NCI-H1436 treated with DMSO at 0.1 percent for 48 hours (cell line): Measurements from ENCODE around the gene ARL14EPL.

Experiments used
- DNase-seq: peaks from one replicate; lab custom pipeline; 2025; lab: John Stamatoyannopoulos, UW

ARL14EPL gene

DNA sequence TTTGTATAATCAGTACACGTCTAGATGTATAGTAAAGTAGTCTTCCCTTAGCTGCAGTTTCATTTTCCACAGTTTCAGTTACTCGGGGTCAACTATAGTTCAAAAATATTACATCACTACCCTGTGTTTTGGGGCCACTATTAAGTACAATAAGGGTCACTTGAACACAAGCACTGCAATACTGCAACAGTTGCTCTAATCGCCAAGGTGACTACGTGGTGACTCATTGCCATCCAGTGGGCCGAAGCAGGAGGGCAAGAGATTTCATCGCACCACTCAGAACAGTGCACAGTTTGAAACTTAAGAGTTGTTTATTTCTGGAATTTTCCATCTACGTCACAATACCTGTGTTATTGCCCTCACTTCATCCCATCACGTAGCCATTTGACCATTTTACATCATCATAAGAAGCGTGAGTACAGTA, at the start of gene ARL14EPL:
Gene ARL14EPL (plus strand): TSS at position 379 of the 424 bp plus-strand sequence. CDS start 18,994 bp downstream, outside the sequence.
- no peak for DNase-seq

DNA sequence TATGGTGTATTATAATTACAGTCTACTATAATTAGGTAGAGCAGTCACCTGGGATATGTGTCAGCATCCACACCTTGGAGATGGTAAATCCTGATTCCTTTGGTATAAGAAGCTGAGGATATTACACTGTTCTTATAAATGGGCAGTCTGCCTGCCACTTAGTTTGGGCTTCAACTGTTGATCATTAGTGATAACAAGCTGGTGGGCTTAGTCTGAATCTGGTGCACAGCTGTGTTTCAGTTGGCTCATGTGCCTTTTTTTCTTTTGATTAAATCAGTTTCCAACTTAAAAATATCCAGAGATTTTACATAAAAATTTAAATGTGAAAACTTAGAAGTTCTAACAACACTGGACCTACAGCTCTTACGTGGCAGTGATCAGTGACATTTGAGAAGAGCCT, 48.8 kb upstream of the ARL14EPL start:
- DNase-seq = no peak

DNA sequence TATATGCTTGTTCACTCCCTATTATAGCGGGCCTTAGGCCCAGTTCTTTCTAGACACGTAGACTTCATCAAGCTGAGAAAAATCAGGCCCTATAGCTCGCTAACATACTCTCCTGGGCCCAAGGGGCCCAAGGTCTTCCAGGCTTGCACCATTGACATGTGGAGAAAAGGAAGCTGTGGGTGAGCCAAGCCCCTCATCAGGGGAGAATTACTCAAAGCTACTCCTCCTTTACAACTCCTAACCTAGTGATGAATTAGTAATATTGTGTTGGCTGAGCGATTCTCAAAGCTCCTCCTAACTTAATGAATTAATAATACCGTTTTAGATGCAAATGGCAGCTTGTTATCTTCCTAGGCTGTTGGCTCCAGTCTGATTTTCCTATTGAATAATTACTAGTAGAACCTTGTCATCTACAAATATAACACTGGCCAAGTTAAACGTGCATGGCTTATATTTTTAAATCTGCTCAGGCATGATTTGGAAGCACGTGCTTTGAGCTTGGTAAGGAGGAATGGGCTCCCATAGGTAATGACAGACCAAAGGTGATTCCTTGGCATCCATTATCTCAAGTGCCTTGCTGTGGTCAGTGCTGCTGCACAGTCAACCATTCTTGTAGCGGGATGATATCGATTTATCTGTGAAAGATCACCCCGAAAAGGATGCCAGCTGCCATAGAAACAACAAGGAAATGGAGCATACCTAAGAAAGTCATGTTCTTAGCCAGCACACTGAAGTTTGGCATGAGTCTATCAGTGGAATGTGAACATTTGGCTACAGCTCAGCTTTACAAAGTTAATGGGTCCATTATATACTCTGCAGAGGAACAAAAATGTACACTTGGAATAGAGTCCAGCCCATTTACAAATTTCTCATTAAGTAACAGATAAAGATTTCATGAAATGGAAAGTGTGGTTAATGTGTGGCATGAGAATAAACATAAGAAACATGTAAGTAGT, 46.2 kb upstream of the ARL14EPL start:
- no peak for DNase-seq

DNA sequence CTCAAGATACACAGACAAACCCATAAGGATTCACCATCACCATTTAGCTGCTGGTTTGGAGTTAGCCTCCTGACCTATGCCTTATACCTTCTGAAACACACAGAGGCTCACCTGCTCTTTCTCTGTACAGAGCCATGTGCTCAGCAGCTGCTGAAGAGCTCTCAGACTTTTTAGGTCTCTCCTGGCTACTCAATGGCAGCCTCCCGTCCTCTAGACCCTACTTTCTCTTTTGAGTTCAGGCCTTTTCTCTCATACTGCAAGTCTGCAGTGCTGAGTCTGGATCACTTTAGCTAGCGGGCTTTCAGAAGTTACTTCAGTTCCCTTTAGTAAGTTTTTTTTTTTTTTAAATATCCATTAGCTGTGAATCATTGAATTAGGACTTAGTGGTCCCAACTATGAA, 44.3 kb upstream of the ARL14EPL start:
- no peak for DNase-seq

DNA sequence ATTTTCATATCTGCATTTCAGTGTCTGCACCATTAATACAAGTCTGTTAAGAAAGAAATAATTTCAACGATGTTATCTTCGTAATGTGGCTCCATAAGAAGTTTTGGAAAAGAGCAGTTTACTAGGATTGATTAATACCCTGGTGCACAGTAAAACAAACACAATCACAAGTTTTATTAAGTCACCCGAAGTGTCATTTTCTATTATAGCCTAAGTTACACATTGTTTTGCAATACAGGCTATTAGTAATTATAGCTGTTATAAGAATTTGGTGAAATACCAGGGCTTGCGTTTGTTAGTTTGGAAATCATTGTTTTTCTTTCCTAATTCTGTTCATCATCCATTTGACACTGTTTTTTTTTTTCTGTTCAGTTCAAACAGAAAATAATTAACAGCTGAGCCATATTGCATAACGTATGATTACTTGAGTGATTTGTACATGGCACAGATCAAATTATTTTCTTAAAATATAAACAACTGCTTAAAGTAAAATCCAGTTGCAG, 39.4 kb upstream of the ARL14EPL start:
- no peak for DNase-seq

DNA sequence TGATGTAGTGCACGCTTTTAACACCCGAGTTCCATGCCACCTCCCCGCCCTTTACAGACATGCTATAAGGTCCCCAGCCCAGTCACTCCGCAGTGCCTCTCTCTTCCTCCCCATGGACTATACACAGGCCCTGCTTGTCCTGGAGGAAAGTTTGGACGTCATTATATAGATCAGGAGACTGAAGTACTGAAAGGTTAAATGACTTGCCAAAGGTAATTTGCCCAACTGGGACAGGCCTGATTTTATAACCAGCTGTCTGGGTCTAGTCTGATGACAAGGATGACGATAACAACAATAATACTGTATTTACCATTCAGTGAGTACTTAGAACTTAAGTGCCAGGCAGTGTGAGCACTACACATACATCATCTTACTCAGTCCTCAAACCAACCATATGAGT, 36.9 kb upstream of the ARL14EPL start:
- no peak for DNase-seq

DNA sequence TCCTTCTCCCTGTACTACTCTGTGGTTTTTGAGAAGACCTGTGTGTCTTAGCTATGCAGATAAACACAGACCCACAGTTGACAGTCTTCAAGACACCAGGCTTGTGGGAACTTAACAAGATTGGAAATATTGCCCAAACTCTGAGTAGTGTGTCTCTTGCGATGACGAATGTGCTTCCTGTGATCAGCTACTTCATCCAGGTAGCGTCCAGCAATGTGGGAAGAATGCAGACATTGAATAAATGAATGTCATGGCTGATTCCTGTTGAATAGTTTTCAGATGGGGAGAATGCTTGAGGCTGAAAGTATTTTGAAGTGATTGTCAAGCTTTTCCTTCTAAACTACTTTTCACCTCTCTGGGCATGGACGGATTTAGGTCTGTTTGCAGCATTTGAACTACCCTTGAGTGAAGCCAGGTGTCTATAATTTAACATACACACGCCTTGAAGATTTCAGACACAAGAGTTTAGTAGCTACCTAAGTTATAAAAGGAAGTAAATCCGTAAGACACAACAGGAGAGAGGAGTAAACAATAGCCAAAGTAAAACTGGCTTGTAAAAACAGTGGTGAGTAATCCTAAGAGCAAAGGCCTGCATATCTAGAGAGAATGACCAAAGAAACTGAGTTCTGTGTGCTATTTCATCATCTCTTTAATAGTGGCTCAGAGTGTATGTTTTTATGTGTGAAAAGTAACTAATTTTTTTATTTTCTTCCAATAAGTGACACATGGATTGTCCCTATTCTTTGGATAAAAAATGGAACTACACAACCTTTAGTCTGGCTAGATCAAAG, 30.0 kb upstream of the ARL14EPL start:
- DNase-seq = no peak

DNA sequence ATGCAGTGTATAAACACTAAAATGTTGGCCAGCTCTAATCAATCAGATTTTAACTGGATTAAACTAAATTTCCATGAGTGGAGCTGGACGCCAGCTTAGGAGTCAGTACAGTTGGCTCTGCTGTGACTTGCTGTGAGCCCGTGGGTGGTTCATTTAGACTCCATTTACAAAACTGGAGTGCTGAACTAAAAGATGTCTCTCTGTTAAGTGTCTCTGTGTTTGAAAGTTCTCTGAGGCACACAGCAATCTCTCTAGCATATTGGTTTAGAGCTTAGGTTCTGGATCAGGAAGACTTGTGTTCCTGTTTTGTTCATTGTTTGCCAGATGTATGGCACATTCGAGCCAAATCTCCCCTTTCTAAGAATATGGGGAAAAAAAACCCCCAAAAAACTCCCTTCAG, 28.0 kb upstream of the ARL14EPL start:
- DNase-seq = no peak

DNA sequence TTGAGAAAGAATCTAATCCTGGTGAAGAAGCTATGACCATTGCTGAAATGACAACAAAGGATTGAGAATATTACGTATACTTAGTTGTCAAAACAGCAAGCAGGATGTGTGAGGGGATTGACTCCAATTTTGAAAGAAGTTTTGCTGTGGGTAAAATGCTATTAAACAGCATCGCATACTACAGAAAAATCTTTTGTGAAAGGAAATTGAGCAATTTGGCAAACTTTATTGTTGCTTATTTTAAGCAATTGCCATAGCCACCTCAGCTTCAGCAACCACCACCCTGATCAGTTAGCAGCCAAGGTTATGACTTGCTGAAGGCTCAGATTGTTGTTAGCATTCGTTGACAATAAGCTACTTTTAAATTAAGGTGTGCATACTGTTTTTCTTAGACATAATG, 22.5 kb upstream of the ARL14EPL start:
- DNase-seq = no peak

DNA sequence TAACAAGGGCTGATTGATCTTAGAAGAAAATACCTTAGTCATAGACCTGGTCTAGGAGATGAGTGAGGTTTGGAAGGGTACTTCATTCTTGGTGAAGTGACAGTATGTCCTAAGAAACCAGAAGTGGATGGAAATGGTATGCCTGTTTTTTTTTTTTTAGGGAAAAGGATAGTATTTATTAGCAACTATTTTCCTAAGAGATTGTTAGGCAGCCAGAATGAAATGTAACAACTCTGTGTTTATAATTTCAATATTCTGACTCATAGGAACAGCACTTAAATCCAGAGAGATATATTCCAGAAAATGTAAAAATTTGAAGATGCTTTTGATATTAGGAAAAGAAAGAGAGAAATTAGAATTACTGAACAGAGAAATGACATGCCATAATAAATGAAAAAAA, 21.2 kb upstream of the ARL14EPL start:
- no peak for DNase-seq

DNA sequence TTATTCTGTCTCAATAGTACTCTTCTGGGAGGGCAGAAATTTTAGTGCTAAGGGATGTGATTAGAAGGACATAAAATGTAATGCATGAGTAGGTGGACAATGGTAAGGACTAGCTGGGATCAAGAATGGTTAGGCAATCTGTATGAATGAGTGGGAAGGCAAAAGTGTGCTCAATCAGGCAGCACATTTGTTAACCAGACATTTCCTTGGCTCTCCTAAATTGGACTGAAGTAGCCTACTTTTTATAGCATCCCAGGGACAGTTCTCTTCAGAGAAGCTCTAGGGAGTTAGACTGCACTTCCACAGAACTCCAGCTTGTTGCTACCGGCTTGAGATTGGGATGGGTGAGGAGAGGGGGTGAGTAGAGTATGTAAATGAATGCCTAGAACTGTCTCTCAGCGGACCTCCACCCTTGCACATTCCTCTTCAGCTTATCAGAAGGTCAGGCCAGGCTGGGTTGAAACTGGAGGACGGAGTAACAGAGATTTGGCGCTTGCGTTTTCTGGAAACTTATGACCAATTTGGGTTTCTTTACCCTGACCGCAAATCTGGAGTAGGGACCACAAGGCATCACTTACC, 19.0 kb upstream of the ARL14EPL start:
- DNase-seq = no peak

DNA sequence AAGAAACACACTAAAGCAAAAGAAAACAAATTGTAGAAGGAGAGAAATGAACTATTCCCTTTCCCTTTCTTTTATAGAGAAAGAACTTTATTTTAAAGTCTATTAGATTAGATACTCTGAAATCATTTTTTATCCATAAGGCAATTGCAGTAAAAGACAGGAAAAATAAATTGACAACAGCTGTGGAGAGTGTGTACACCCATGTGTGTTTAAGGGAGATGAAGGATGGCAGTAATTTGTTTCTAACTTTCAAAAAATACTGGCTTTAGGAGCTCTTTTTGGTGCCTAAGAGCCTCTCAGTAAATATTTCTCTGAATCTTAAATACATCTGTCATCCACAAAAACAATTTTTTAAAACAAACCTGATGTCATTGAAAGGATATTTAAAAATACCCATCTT, 18.3 kb upstream of the ARL14EPL start:
- DNase-seq = no peak

DNA sequence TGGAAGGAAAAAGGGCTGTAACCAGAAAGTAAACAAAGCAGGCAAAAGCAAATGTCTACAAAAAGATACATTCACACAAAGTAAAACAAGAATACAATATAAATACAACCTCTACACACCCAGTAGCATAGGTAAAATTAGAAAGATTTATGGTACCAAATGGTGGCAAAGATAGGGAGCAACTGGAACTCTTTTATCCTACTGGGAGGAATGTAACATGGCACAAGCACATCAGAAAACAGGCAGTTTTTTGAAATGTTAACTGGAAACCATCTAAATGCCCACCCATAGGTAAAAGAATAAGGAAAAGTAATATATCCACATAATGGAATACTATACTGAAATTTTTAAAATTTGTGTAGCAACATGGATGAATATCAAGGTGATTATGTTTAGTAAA, 8.7 kb upstream of the ARL14EPL start:
- no peak for DNase-seq

DNA sequence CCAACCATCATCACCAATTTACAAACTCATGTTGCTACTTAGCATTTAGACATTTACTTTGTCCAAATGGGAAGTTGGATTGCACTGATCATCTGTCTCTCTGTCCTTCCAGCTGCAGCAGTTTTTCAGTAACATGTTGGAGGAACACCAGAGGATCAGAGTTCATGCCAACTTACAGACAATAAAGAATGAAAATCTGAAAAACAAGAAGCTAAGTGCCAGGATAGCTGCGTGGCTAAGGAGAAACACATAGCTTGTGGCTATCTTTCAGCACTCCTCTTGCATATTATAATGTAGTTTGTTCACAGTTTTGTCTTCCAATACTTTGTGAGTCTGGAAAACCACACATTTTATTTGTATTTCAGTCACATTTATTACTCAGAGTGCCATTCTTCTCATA, 6.4 kb upstream of the ARL14EPL start:
- no peak for DNase-seq

DNA sequence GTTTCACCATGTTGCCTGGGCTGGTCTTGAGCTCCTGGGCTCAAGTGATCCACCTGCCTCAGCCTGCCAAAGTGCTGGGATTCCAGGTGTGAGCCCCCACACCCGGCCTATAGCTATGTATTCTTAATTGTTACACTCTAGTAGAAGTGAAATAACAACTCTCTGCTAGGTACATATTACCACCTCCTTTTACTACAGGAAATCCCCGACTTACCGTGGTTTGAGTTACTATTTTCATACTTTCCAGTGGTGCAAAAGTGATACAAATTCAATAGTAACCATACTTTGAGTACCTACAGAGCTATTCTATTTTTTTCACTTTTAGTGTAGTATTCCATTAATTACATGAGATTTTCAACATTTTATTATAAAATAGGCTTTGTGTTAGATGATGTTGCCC, 719 bp downstream of the ARL14EPL start:
- no peak for DNase-seq

DNA sequence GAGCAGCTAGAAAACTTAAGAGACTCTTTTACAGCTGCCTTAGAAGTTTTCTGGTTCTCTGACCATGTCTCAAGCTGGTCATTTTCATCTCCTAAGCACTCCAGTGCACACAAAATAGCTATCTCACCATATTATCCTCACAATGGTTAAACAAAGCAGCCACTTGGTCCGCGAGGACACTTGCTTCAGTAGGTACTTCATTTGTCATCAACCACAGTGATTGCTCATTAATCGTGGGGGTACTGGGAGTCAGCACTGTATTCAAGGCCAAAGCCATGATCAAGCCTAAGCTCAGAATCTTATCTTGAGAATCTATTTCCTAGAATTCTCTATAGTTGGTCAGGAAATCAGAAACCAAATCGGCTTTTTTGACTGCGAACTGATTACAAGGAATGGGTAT, 2.9 kb downstream of the ARL14EPL start:
- no peak for DNase-seq

DNA sequence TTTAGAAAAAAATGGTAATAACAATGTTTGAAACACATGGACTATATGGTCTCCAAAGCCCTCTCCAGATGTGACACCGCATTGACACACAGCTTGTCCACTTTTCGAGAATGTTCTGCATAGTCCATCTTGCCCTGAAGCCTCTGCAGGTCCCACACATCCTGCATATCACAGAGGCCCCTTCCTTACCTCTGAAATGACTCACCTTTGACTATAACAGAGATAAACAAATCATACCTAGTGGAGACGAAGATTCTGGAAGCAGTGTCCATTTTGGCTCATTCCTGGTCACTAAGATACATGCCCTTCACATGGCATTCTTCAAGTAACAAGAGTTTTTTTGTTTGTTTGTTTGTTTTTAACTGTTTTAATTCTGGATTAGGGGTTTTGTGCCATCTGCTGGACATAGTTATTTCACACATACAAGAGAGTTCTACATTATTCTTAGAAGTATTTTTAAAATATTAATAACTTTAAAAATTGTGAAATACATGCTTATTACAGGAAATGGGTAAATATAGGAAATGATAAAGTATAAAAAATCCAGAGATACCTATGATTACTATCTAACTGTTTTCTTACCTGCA, 5.1 kb downstream of the ARL14EPL start:
- no peak for DNase-seq

DNA sequence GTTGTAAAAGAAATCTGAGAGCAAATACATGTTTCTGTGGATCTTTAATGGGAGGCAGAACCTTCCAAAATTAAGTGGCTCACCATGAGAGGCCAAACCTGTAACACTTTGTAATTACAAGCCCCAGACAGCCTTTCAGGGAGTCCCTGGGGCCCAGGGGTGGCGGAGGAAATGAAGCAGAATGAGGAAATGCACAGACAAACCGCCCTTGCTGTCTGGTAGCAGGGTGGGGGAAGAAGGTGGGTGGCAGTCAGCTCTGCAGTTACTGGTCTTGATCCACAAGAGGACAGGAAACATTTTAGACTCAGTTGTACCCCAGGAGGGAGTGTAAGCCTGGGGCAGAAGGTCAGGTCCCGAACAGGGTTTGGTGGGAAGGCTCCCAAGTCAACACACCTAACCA, 6.5 kb downstream of the ARL14EPL start:
- no peak for DNase-seq

DNA sequence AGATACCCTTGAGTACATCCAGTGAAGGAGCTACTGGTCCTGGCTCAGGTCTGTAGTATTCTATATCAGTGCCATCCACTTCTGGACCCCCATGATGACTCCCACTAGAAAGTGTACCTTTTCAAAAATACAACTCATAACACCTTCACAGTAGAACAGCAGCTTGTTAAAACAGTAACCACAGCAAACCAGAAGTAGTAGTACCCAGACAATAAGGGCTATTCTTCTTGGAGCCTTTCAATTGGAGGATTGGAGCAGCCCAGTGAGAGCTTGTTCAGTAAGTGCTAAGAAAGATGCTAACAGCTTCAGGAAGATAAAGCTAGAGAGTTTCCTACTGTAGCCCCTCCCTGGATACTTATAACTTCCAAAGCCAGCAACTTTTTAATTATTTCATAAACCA, 10.1 kb downstream of the ARL14EPL start:
- no peak for DNase-seq

DNA sequence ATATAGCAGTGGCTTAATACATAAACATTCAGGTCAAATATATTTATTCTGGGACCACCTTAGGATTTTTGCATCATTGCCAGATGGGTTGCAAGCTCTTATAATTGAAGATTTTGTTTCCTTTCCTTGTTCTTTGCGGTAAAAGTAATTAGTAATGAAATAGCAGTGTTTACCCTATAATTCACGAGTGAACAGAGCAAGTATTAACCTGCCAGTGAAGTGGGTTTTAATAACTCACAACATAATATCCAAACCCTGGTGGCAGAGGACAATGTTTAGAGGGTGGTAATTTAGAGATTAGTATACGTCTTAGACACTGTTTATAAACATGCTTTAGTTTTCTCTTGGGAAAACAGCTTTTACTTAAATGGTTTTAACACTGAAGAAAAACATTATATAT, 11.8 kb downstream of the ARL14EPL start:
- no peak for DNase-seq

DNA sequence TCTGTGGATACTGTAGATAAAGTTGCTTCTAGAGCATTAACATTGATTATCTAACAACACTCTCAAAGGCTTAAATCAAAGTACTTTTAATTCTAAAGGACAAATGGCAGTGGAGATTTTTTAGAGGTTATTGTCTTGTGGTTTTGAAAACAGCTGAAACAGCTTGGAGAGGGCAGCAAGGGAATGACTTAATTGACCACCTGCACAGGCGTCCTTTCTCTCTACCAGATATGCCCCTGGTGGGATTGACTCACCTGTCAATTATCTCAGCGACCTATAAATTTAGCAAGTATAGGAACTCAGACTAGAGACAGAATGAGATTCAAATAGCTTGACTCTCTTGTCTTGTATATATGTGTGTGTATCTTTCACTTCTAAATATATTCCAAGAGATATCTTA, 13.5 kb downstream of the ARL14EPL start:
- no peak for DNase-seq

DNA sequence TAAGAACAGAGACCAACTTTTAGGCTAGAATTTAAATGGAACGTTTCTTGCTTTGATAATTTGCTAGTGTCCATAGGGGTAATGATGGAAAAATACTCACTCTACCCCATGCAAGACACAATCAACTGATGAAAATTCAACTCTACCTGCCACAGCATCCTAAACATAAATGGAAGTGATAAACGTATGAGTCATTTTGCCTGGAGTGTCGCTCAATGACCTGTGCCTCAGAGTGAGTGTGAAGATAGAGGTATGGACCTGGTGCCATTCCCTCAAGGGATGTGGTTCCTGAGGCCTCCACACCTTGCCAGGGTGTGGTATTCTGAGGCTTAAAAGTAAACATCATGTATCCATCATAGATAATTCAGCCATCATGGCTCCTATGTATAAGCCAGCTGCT, 14.0 kb downstream of the ARL14EPL start:
- no peak for DNase-seq
